Neuronal stem cell (in vitro differentiated cells): Measurements from ENCODE around the gene ANGPTL2.

Experiments
- DNase-seq: peaks from one replicate; pipeline ENCODE4 v3.0.0-alpha.2; 2013; ENCODE audit warnings: low spot score
- H2AFZ ChIP-seq: one replicate; pipeline ENCODE4 v1.6.1; 2013; ENCODE audit warnings: mild to moderate bottlenecking, low read length, inconsistent platforms
- H2AK5ac ChIP-seq: 2 replicates; pipeline ENCODE4 v1.6.1; 2013; ENCODE audit warnings: low read depth, mild to moderate bottlenecking, inconsistent platforms, low read length, moderate library complexity, mixed read lengths
- H2BK120ac ChIP-seq: 2 replicates; pipeline ENCODE4 v1.6.1; 2013; ENCODE audit warnings: low read depth, mild to moderate bottlenecking, inconsistent platforms, low read length, moderate library complexity, mixed read lengths
- H2BK12ac ChIP-seq: one replicate; pipeline ENCODE4 v1.6.1; 2013; ENCODE audit warnings: low read length, inconsistent platforms
- H2BK15ac ChIP-seq: 2 replicates; pipeline ENCODE4 v1.6.1; 2013; ENCODE audit warnings: mild to moderate bottlenecking, low read length, inconsistent platforms, mixed read lengths
- H2BK5ac ChIP-seq: one replicate; pipeline ENCODE4 v1.6.1; 2013; ENCODE audit warnings: inconsistent platforms, mild to moderate bottlenecking, low read length, moderate library complexity
- H3K14ac ChIP-seq: one replicate; pipeline ENCODE4 v1.6.1; 2013; ENCODE audit warnings: low read length, inconsistent platforms
- H3K18ac ChIP-seq: 2 replicates; pipeline ENCODE4 v1.6.1; 2013; ENCODE audit warnings: low read length, inconsistent platforms
- H3K23ac ChIP-seq: 2 replicates; pipeline ENCODE4 v1.6.1; 2013; ENCODE audit warnings: low read depth, mild to moderate bottlenecking, mixed read lengths, low read length, inconsistent platforms; ENCODE audit not compliant: poor library complexity
- H3K27ac ChIP-seq: replicated peaks from 3 replicates; pipeline ENCODE4 v1.5.1; 2013; ENCODE audit warnings: low read length, inconsistent platforms
- H3K27me3 ChIP-seq, 3 experiments: 2 replicates each; pipeline ENCODE4 v1.6.1; 2013; ENCODE audit warnings: low read length in 3 of 3, mild to moderate bottlenecking in 2 of 3, inconsistent platforms in 1 of 3, low read depth in 1 of 3, mixed read lengths in 1 of 3, moderate library complexity in 1 of 3; ENCODE audit not compliant: control insufficient read depth in 3 of 3, insufficient read depth in 3 of 3
- H3K36me3 ChIP-seq, 2 donors: replicated peaks in 1 of 2; 2 replicates each; pipeline ENCODE4 v1.6.1; 2013; ENCODE audit warnings: low read length in 2 of 2; ENCODE audit not compliant: control insufficient read depth in 2 of 2, insufficient read depth in 2 of 2
- H3K4ac ChIP-seq: 2 replicates; pipeline ENCODE4 v1.6.1; 2013; ENCODE audit warnings: inconsistent platforms, mild to moderate bottlenecking, low read length, moderate library complexity
- H3K4me1 ChIP-seq, 2 donors: 1 replicate in 1 of 2; 2 replicates in 1 of 2; pipeline ENCODE4 v1.6.1; 2013; ENCODE audit warnings: low read length in 2 of 2, low read depth in 1 of 2; ENCODE audit not compliant: control insufficient read depth in 2 of 2, insufficient read depth in 1 of 2
- H3K4me2 ChIP-seq: one replicate; pipeline ENCODE4 v1.6.1; 2013; ENCODE audit warnings: mild to moderate bottlenecking, low read length, inconsistent platforms; ENCODE audit not compliant: insufficient read depth, poor library complexity, severe bottlenecking
- H3K4me3 ChIP-seq, 2 donors: 2 replicates each; pipeline ENCODE4 v1.5.1; 2013; ENCODE audit warnings: low read length in 2 of 2, mild to moderate bottlenecking in 2 of 2, inconsistent platforms in 1 of 2, moderate library complexity in 1 of 2
- H3K79me1 ChIP-seq: one replicate; pipeline ENCODE4 v1.6.1; 2013; ENCODE audit warnings: low read depth, mild to moderate bottlenecking, inconsistent platforms, low read length, moderate library complexity
- H3K9ac ChIP-seq: one replicate; pipeline ENCODE4 v1.6.1; 2013; ENCODE audit warnings: mild to moderate bottlenecking, low read depth, low read length, inconsistent platforms; ENCODE audit not compliant: poor library complexity
- H3K9me3 ChIP-seq, 2 donors: replicated peaks in 1 of 2; 2 replicates each; pipeline versions ENCODE3 to v1.6.1; 2013; ENCODE audit warnings: low read length in 2 of 2, mild to moderate bottlenecking in 2 of 2, inconsistent platforms in 1 of 2, low read depth in 1 of 2, mixed read lengths in 1 of 2, moderate library complexity in 1 of 2; ENCODE audit not compliant: control insufficient read depth in 2 of 2, insufficient read depth in 1 of 2
- H4K8ac ChIP-seq: one replicate; pipeline ENCODE4 v1.6.1; 2013; ENCODE audit warnings: low read depth, mild to moderate bottlenecking, inconsistent platforms, low read length, moderate library complexity
- H4K91ac ChIP-seq: one replicate; pipeline ENCODE4 v1.6.1; 2013; ENCODE audit warnings: low read length, low read depth, mild to moderate bottlenecking, inconsistent platforms; ENCODE audit not compliant: poor library complexity
- WGBS, 2 donors: extraction: QIAGEN DNeasy Blood & Tissue Kit; methylation state at CpG; one replicate each; pipeline ENCODE4 v1.1.7; 2013; ENCODE audit warnings: missing lambda C conversion rate in 2 of 2, mixed read lengths in 1 of 2; ENCODE audit not compliant: insufficient read length in 2 of 2, insufficient replicate concordance in 1 of 2; ENCODE audit errors: extremely low coverage in 2 of 2; 5-methylcytosine and 5-hydroxymethylcytosine counted together

The ANGPTL2 gene

GRCh38 chr9:127038531-127038930, 83.9 kb downstream of the ANGPTL2 start:
- no peak overlapping the region for H2BK5ac ChIP-seq
- H2AFZ ChIP-seq = no peak overlapping the region
- H3K9me3 ChIP-seq = peaks cover 0 to 4% of the 10 kb centered on the region in 2 donors
- H2AK5ac ChIP-seq = no peak overlapping the region
- H3K27me3 ChIP-seq = no peaks in the 10 kb centered on the region
- H3K27ac ChIP-seq = no peak overlapping the region
- WGBS, 2 donors = no CpG with 5 or more reads among the region's 5 CpGs
- H3K4ac ChIP-seq = no peak overlapping the region
- no peak overlapping the region for H3K9ac ChIP-seq
- H4K8ac ChIP-seq = no peak overlapping the region
- H3K4me2 ChIP-seq = no peak overlapping the region
- H3K4me3 ChIP-seq = no peak overlapping the region
- H3K36me3 ChIP-seq = no peaks in the 10 kb centered on the region
- no peak overlapping the region for H2BK15ac ChIP-seq
- H3K23ac ChIP-seq = no peak overlapping the region
- DNase-seq = no peak
- no peak overlapping the region for H4K91ac ChIP-seq
- no peak overlapping the region for H3K14ac ChIP-seq
- no peak overlapping the region for H3K18ac ChIP-seq
- no peaks in the 10 kb centered on the region for H3K79me1 ChIP-seq
- peaks cover 0 to 2% of the 10 kb centered on the region in 2 donors for H3K4me1 ChIP-seq
- H2BK12ac ChIP-seq = no peak overlapping the region
- H2BK120ac ChIP-seq = no peak overlapping the region
